ENCODE measurements around the gene FCER1G.

FCER1G gene

DNA sequence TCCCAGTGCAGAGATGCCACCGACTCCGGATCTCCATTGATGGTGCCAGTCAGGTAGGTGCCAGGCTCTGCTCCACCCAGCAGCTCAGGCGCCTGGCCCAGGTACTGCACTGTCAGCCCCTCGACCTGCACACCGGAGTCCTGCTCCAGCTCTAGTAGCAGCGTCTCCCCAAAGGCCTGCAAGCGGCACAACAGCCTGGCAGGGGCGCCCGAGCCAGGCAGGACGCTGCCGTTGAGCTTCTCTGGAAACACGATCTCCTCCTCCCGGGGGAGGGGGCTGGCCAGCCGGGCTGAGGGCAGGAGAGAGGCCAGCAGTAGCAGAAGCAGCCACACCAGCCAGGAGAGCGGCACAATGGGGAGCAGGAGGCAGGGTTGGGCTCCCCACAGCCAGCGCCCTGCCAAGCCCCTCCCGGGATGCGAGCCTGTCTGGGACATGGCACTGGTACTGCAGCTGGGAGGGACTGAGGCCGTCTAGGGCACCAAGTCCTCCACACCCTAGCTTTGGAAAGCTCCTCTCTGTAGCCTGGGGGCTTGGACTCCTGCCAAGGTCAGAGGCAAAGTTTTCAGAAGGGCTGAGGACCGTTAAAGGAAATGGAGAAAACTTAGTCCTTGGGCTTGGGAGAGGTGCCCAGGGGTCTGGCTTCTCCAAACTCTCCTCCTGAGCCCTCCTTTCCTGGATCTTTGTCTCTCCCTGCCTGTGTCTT, 16.8 kb upstream of the FCER1G start:
- Histone ChIP-seq H3K9me3 (ENCODE audit: control insufficient read depth, insufficient read depth, low read length) (no peaks in the 10 kb centered on the region), H3K27me3 (ENCODE audit: control insufficient read depth, insufficient read depth, low read length) (no peaks in the 10 kb centered on the region), H3K36me3 (ENCODE audit: control insufficient read depth, insufficient read depth, low read length) (peaks cover 2% of the 10 kb centered on the region; the same call in 1 of the 2 replicates), H3K9ac (ENCODE audit: low read depth, low read length) (0 out of 2 replicates have a peak overlapping the region, but pooled peaks have one; percentile 0), H3K27ac (ENCODE audit: low read depth, low read length) (peak overlapping the region; percentile 32), H3K4me1 (ENCODE audit: control insufficient read depth, insufficient read depth, low read length) (peaks cover 46% of the 10 kb centered on the region), H3K4me3 (ENCODE audit: low read depth, low read length) (peak overlapping the region; percentile 2; the same call in 1 of the 2 replicates)

DNA sequence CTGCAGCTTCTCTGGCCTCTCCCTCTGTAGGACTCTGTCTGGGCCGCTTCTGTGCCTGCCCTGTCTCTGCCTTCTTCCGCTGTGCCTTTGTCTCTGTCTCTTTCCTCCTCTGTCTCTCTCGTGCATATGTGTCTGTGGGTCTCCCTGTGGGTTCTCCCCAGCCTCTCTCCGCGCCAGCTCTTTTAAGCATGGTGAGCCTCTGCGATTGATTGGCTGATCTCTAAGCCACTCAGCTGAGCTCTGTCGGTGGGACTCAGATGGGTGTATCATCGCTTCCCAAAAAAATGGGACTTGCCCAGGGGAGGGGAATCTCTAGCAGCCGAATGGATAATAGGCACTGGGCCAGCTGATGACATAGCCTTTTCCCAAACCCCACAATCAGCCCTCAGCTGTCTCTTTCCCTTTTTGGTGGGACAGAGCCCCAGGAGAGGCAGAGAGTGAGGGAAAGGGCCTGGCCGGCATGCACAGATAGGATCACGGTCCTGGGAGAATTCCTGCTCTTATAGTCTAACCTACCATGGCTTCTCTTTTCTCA, 16.1 kb upstream of the FCER1G start, which contains the start of gene ADAMTS4:
Gene ADAMTS4 (minus strand): TSS at position 158 of the 535 bp plus-strand sequence. CDS start 427 bp downstream, outside the sequence.
- peak within 1 kb of the TSS; percentile 94 for H3K27ac ChIP-seq (ENCODE audit: low read depth, low read length)
- peak within 1 kb of the TSS; percentile 2; the same call in 1 of the 2 replicates for H3K4me3 ChIP-seq (ENCODE audit: low read depth, low read length)
- H3K9me3 ChIP-seq (ENCODE audit: control insufficient read depth, insufficient read depth, low read length), result no peaks in the 10 kb centered on the region
- H3K9ac ChIP-seq (ENCODE audit: low read depth, low read length), result 0 out of 2 replicates have a peak within 1 kb of the TSS, but pooled peaks have one; percentile 0
- H3K4me1 ChIP-seq (ENCODE audit: control insufficient read depth, insufficient read depth, low read length), result peaks cover 46% of the 10 kb centered on the region
- H3K27me3 ChIP-seq (ENCODE audit: control insufficient read depth, insufficient read depth, low read length), result no peaks in the 10 kb centered on the region
- H3K36me3 ChIP-seq (ENCODE audit: control insufficient read depth, insufficient read depth, low read length), result peaks cover 8% of the 10 kb centered on the region

DNA sequence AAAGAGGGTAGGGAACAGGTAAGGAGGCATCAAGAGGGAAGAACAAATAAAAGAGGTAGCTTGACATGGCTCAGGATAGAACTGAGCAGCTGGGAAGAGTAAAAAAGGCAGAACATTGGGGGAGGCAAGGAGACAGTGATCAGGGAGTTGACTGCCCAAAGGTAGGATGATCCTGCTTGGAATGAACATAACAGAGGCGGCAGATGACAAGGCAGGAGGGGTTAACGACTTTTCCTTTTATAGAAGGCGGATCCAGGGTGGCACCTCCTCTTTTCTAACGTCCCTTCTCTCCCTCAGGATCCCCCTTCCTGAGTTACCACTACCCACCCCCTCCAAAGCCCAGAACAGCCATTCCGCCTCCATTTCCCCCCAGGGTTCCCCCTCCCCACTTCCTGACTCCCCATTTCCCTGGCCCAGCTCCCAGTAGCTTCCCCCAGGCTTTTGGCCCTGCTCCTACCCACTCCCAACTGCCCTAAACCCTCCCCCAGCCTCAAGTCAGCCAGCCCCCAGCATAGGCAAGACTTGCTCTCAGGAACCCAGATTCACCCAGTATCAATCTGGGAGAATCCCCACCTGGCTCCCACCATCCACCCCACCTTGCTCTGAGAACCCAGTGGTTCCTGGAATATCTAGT, 15.5 kb upstream of the FCER1G start:
- peak overlapping the region; percentile 2; the same call in 1 of the 2 replicates for H3K4me3 ChIP-seq (ENCODE audit: low read depth, low read length)
- H3K27me3 ChIP-seq (ENCODE audit: control insufficient read depth, insufficient read depth, low read length), result no peaks in the 10 kb centered on the region
- H3K4me1 ChIP-seq (ENCODE audit: control insufficient read depth, insufficient read depth, low read length), result peaks cover 46% of the 10 kb centered on the region
- no peaks in the 10 kb centered on the region for H3K9me3 ChIP-seq (ENCODE audit: control insufficient read depth, insufficient read depth, low read length)
- peak overlapping the region; percentile 94 for H3K27ac ChIP-seq (ENCODE audit: low read depth, low read length)
- H3K36me3 ChIP-seq (ENCODE audit: control insufficient read depth, insufficient read depth, low read length), result peaks cover 14% of the 10 kb centered on the region
- H3K9ac ChIP-seq (ENCODE audit: low read depth, low read length), result no peak overlapping the region

DNA sequence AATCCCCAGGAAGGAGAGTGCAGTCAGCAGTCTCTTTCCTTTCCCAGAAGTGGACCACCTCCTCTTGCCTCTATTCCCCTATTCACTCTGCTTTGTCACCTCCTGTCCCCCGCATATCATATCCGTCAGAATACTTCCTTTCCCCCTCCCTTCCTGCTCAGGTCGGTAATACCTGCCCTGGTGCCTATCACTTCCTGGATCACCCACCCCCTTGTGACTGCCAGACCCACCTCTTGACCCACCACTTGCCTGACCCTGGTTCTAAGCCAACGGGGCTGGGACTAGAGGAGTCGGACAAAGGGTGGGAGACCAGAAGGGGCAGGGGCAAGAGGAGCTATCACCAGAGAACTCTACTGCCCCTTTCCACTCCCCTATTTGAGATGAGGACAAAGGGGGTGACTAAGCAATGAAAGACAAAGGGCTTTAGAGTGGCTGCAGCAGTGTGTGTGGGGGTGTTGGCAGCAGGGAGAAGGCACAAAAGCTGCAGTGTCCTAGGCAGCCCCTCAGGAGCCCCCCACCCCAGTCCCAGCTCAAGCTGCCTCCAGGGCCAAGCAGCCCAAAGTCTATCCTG, 14.6 kb upstream of the FCER1G start:
- no peaks in the 10 kb centered on the region for H3K27me3 ChIP-seq (ENCODE audit: control insufficient read depth, insufficient read depth, low read length)
- H3K9me3 ChIP-seq (ENCODE audit: control insufficient read depth, insufficient read depth, low read length), result no peaks in the 10 kb centered on the region
- peaks cover 21% of the 10 kb centered on the region for H3K36me3 ChIP-seq (ENCODE audit: control insufficient read depth, insufficient read depth, low read length)
- H3K9ac ChIP-seq (ENCODE audit: low read depth, low read length), result peak overlapping the region; percentile 40; the same call in 1 of the 2 replicates
- H3K4me1 ChIP-seq (ENCODE audit: control insufficient read depth, insufficient read depth, low read length), result peaks cover 46% of the 10 kb centered on the region
- peak overlapping the region; percentile 94 for H3K27ac ChIP-seq (ENCODE audit: low read depth, low read length)
- H3K4me3 ChIP-seq (ENCODE audit: low read depth, low read length), result no peak overlapping the region

DNA sequence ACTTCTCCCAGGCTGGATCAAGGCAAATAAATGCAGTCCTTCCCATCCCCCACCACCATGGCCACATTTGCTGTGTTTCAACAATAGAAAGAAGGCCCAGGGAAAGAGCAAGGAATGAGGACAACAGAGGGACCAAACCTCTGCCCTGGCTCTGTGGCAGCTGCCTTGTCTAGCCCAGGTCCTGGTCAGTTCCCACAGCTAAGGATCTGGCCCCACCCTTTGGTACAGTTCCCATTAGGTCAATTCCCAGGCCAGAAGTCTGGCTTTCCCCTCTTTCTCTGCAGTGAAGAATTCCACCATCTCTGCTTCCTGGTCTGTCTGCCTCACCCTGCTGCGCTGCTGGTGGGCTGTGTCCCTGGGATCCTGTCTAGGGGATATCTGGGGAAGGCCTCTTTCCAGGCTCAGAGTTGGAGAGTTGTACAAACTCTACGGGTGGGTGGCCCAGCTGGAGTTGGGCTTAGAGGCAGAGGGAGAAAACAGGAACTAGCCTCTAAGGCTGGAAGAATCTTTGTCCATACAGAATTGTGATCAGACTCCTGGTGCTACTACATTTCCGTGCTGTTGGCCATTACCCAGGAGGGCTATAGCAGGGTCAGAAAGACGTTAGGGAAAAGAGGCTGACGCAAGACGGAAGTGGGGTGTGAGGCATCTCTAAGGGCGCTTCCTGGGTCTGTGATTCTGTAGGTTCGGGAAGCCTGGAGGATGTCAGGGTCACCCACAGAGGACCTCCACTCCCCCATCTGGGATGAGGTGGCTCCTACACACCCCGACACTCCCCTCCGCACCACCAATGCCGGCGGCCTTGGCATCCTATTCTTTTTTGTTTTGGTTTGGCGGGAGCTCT, 13.9 kb upstream of the FCER1G start:
- H3K4me3 ChIP-seq (ENCODE audit: low read depth, low read length), result 0 out of 2 replicates have a peak overlapping the region, but pooled peaks have one; percentile 3
- peaks cover 46% of the 10 kb centered on the region for H3K4me1 ChIP-seq (ENCODE audit: control insufficient read depth, insufficient read depth, low read length)
- H3K9ac ChIP-seq (ENCODE audit: low read depth, low read length), result peak overlapping the region; percentile 55
- peak overlapping the region; percentile 94 for H3K27ac ChIP-seq (ENCODE audit: low read depth, low read length)
- H3K9me3 ChIP-seq (ENCODE audit: control insufficient read depth, insufficient read depth, low read length), result no peaks in the 10 kb centered on the region
- peaks cover 28% of the 10 kb centered on the region for H3K36me3 ChIP-seq (ENCODE audit: control insufficient read depth, insufficient read depth, low read length)
- H3K27me3 ChIP-seq (ENCODE audit: control insufficient read depth, insufficient read depth, low read length), result no peaks in the 10 kb centered on the region

DNA sequence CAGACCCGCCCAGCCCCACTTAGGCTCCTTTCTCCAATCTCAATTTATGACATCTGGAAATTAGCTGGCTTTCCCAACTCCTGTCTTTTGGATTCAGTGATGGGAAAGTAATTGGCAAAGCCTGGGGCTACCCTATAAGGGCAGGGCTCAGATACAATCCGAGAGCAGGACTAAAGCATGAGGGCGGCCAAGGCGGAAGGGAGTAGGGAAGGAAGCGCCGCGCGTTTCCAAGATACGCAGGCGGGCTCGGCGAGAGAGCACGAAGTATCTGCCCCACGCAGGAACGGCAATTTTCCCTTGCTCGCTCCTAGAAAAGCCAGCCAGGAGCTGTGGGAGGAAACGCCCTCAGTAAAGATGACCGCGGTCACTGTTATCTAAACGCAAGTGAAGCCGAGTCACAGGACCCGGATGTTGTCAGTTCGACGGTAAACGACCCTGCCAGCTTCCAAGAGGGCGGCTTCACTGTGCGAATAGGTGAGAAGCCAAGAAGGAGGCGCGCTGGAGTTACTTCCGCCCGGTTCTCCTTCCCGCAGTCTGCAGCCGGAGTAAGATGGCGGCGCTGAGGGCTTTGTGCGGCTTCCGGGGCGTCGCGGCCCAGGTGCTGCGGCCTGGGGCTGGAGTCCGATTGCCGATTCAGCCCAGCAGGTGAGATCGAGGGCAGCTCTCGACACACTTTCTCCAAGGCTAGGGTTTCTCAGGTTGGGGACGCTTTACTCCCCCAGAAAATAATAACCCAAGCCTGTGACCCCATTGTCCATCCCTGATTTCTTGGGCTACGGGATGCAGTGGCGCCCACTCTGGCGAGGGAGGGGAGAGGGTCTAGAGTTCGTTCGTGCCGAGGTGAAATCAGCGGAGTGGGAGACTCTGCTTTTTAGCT, 13.0 kb upstream of the FCER1G start, which contains the start of gene NDUFS2:
Gene NDUFS2 (plus strand): TSS at position 532 of the 877 bp plus-strand sequence. CDS start 19 bp downstream, at position 551.
- Histone ChIP-seq H3K4me3 (ENCODE audit: low read depth, low read length) (peak within 1 kb of the TSS; percentile 75), H3K9ac (ENCODE audit: low read depth, low read length) (peak within 1 kb of the TSS; percentile 90), H3K9me3 (ENCODE audit: control insufficient read depth, insufficient read depth, low read length) (no peaks in the 10 kb centered on the region), H3K27ac (ENCODE audit: low read depth, low read length) (peak within 1 kb of the TSS; percentile 94), H3K27me3 (ENCODE audit: control insufficient read depth, insufficient read depth, low read length) (no peaks in the 10 kb centered on the region), H3K36me3 (ENCODE audit: control insufficient read depth, insufficient read depth, low read length) (peaks cover 36% of the 10 kb centered on the region), H3K4me1 (ENCODE audit: control insufficient read depth, insufficient read depth, low read length) (peaks cover 46% of the 10 kb centered on the region)

DNA sequence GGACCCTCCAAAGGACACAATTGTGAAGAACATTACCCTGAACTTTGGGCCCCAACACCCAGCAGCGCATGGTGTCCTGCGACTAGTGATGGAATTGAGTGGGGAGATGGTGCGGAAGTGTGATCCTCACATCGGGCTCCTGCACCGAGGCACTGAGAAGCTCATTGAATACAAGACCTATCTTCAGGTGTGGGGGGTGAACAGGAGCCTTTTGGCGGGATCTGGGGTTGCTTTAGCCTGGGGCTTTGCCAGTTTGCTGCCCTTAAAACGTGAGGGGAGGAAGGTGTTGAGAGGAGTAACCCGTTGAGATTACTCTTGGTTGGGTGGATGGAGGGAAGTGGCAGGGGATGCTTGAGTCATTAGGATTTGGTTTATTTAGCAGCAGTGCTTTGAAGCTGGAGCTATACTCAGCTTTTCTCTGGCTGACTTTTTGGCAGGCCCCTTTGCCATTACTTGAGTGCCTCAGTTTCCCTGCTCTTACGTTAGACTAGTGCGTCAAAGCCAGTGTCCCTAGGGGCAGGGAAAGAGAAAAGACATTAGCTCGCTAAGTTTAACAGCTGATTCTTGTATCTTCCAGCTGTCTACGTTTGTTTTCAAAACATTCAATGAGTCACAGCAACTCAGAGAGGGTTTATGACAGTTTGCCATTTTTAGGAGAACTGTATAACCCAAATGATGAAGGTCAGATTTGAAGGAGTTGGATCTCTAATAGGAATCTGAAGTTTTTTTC, 8.5 kb upstream of the FCER1G start:
- no peak overlapping the region for H3K4me3 ChIP-seq (ENCODE audit: low read depth, low read length)
- peaks cover 71% of the 10 kb centered on the region for H3K36me3 ChIP-seq (ENCODE audit: control insufficient read depth, insufficient read depth, low read length)
- H3K27me3 ChIP-seq (ENCODE audit: control insufficient read depth, insufficient read depth, low read length), result no peaks in the 10 kb centered on the region
- H3K27ac ChIP-seq (ENCODE audit: low read depth, low read length), result no peak overlapping the region
- peaks cover 7% of the 10 kb centered on the region for H3K4me1 ChIP-seq (ENCODE audit: control insufficient read depth, insufficient read depth, low read length)
- H3K9ac ChIP-seq (ENCODE audit: low read depth, low read length), result no peak overlapping the region
- H3K9me3 ChIP-seq (ENCODE audit: control insufficient read depth, insufficient read depth, low read length), result no peaks in the 10 kb centered on the region

DNA sequence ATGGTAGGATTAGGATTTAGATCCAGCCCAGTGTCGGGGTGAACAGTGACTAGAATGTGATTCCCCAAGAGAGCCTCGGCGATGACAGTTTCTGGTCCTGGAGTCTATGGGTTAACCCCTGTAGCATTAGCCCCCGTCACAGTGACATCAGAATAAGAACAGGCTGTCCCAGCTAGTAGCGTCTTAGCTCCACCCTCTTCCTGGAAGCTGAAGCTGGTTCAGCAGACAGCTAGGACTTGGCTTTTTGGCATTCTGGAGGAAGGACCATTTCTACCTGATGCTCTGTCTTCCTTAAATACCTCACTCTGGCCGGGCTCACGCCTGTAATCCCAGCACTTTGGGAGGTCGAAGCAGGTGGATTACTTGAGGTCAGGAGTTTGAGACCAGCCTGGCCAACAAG, 7.9 kb upstream of the FCER1G start:
- no peaks in the 10 kb centered on the region for H3K9me3 ChIP-seq (ENCODE audit: control insufficient read depth, insufficient read depth, low read length)
- no peak overlapping the region for H3K4me3 ChIP-seq (ENCODE audit: low read depth, low read length)
- H3K4me1 ChIP-seq (ENCODE audit: control insufficient read depth, insufficient read depth, low read length), result peaks cover 3% of the 10 kb centered on the region; the same call in 1 of the 2 replicates
- no peak overlapping the region for H3K9ac ChIP-seq (ENCODE audit: low read depth, low read length)
- no peak overlapping the region for H3K27ac ChIP-seq (ENCODE audit: low read depth, low read length)
- H3K27me3 ChIP-seq (ENCODE audit: control insufficient read depth, insufficient read depth, low read length), result no peaks in the 10 kb centered on the region
- H3K36me3 ChIP-seq (ENCODE audit: control insufficient read depth, insufficient read depth, low read length), result peaks cover 77% of the 10 kb centered on the region

DNA sequence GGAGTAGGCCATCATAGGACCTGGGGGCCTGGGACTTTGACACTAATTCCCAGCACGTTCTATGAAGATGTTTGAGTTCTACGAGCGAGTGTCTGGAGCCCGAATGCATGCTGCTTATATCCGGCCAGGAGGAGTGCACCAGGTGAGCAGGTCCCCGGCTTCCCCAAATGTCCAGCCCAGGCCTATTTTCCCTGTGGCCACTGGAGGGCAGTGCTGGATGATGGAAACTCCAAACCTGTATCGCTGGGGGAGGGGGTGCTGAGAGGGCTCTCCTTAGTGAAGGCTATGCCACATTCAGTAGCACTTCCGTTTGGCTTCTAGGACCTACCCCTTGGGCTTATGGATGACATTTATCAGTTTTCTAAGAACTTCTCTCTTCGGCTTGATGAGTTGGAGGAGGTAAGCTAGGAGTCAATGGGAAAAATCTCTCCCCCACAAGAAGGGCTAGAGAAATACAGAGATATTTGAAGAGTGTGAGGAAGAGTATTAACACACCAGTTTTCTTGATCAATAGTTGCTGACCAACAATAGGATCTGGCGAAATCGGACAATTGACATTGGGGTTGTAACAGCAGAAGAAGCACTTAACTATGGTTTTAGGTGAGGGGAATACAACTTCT, 5.2 kb upstream of the FCER1G start:
- H3K36me3 ChIP-seq (ENCODE audit: control insufficient read depth, insufficient read depth, low read length), result peaks cover 88% of the 10 kb centered on the region
- no peak overlapping the region for H3K27ac ChIP-seq (ENCODE audit: low read depth, low read length)
- peaks cover 3% of the 10 kb centered on the region; the same call in 1 of the 2 replicates for H3K4me1 ChIP-seq (ENCODE audit: control insufficient read depth, insufficient read depth, low read length)
- H3K9me3 ChIP-seq (ENCODE audit: control insufficient read depth, insufficient read depth, low read length), result no peaks in the 10 kb centered on the region
- no peak overlapping the region for H3K9ac ChIP-seq (ENCODE audit: low read depth, low read length)
- H3K4me3 ChIP-seq (ENCODE audit: low read depth, low read length), result no peak overlapping the region
- no peaks in the 10 kb centered on the region for H3K27me3 ChIP-seq (ENCODE audit: control insufficient read depth, insufficient read depth, low read length)
